GM19043 (cell line): ENCODE measurements around the gene F2R.
A peak's percentile ranks its signal among the peaks of the same experiment; 100 is the strongest.
"Not testable (repeated sequence)": the region's sequence is repeated elsewhere in the genome, so short reads cannot be mapped to it uniquely, and the experiment has no call there.

Experiments
- ATAC-seq: cut with Tn5 transposase; IDR thresholded peaks from one replicate; pipeline ENCODE4 v1.9.1; 2021; ENCODE audit warnings: low read depth; ENCODE audit not compliant: unreplicated experiment

F2R gene

GRCh38 chr5:76715736-76716455, at the start of gene F2R:
Gene F2R, plus strand, starts transcription at chr5:76716126. Its CDS starts 182 bp downstream, at chr5:76716308.
- peak; percentile 50 for ATAC-seq

GRCh38 chr5:76667495-76667894, 48.4 kb upstream of the F2R start:
- no peak for ATAC-seq

GRCh38 chr5:76669245-76669644, 46.7 kb upstream of the F2R start:
- no peak for ATAC-seq

- no peak for ATAC-seq
Observed at GRCh38 chr5:76670508-76670907, 45.4 kb upstream of the F2R start.

- no peak for ATAC-seq
Observed at GRCh38 chr5:76672242-76672641, 43.7 kb upstream of the F2R start.

GRCh38 chr5:76673125-76673524, 42.8 kb upstream of the F2R start:
- no peak for ATAC-seq

- ATAC-seq = no peak
Observed at GRCh38 chr5:76674330-76675066, 41.4 kb upstream of the F2R start.

GRCh38 chr5:76675364-76675763, 40.6 kb upstream of the F2R start:
- no peak for ATAC-seq

GRCh38 chr5:76677849-76678472, 38.0 kb upstream of the F2R start:
- no peak for ATAC-seq

- no peak for ATAC-seq
Observed at GRCh38 chr5:76679231-76679630, 36.7 kb upstream of the F2R start.

GRCh38 chr5:76680826-76681225, 35.1 kb upstream of the F2R start:
- not testable (repeated sequence) for ATAC-seq

GRCh38 chr5:76681287-76681686, 34.6 kb upstream of the F2R start:
- ATAC-seq = no peak

GRCh38 chr5:76682387-76682786, 33.5 kb upstream of the F2R start:
- no peak for ATAC-seq

GRCh38 chr5:76683816-76684731, 31.9 kb upstream of the F2R start:
- no peak for ATAC-seq

- no peak for ATAC-seq
Observed at GRCh38 chr5:76684756-76685519, 31.0 kb upstream of the F2R start.

- ATAC-seq = no peak
Observed at GRCh38 chr5:76685704-76686103, 30.2 kb upstream of the F2R start.

GRCh38 chr5:76688212-76688611, 27.7 kb upstream of the F2R start:
- ATAC-seq = no peak

GRCh38 chr5:76688836-76689235, 27.1 kb upstream of the F2R start:
- ATAC-seq = no peak

GRCh38 chr5:76689321-76690036, 26.4 kb upstream of the F2R start:
- ATAC-seq = no peak
